HG02571 (cell line): ENCODE data around the gene KIF1A.
"Not testable (repeated sequence)": the region's sequence is repeated elsewhere in the genome, so short reads cannot be mapped to it uniquely, and the experiment has no call there.

ENCODE experiments used
- ATAC-seq: cut with Tn5 transposase; IDR thresholded peaks from one replicate; pipeline ENCODE4 v1.9.1; 2021; ENCODE audit warnings: mild to moderate bottlenecking, moderate library complexity; ENCODE audit not compliant: unreplicated experiment

KIF1A gene

GRCh38 chr2:240689975-240690374 is 130.0 kb downstream of the KIF1A start:
- no peak for ATAC-seq

GRCh38 chr2:240688553-240688919 is 131.5 kb downstream of the KIF1A start:
- no peak for ATAC-seq

DNA sequence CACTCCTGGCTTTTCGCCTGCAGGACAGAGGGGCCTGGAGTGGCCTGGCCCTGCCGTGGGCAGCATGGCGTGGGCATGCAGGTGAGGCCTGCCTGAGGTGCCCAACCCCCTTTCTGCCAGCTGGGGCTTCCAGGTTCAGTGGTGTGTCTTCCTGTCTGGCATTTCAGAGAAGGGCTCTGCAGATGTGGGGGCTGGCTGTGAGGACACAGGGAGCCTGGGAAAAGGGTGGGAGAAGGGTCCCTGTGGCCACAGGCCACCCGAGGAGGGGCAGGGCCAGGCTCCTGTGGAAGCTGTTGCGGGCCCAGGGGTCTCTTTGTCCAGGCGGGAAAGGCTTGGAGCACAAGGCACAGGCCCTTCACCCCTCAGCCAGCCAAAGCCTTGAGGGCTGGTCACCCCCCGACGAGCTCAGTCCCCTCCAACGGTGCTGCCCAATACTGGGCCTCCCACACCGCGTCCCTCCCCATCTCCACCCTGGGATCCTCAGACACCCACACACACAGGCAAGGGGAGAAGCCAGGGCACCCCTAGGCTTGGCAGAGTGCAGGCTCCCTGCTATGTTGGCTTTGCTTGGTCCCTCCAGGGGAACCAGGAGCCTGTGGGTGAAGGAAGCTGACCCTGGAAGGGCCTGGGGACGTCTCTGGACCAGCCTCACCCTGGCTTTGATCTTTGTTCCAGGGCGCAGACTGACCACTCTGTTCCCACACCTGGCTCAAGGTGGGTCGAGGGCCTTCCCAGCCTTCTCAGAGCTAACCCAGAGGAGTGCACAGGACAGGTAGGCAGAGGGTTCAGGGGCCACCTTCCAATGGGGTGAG is 132.1 kb downstream of the KIF1A start:
- no peak for ATAC-seq

GRCh38 chr2:240687045-240687740 is 132.8 kb downstream of the KIF1A start:
- ATAC-seq = no peak

DNA sequence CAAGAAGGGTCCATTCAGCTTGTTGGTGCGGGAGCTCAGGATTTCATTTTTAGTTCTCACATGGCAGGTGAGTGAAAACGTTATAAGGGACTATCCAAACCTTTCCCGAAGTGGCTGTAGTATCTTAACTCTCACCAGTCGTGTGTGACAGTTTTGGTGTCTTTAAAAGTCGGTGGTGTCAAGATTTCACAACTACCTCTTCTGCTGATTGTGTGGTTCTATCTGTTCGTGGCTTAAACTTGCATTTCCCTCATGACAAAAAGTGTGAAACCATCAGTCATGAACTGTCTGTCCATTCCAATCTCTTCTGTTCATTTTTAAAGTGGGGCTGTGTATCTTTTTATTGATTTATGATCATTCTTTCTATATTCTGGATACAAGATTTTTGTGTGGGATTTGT is 133.6 kb downstream of the KIF1A start:
- ATAC-seq = no peak

- no peak for ATAC-seq
Measured at GRCh38 chr2:240685771-240686371, 134.1 kb downstream of the KIF1A start.

- ATAC-seq = not testable (repeated sequence)
Measured at GRCh38 chr2:240683980-240684728, 135.9 kb downstream of the KIF1A start.

GRCh38 chr2:240683329-240683979 is 136.6 kb downstream of the KIF1A start:
- not testable (repeated sequence) for ATAC-seq

DNA sequence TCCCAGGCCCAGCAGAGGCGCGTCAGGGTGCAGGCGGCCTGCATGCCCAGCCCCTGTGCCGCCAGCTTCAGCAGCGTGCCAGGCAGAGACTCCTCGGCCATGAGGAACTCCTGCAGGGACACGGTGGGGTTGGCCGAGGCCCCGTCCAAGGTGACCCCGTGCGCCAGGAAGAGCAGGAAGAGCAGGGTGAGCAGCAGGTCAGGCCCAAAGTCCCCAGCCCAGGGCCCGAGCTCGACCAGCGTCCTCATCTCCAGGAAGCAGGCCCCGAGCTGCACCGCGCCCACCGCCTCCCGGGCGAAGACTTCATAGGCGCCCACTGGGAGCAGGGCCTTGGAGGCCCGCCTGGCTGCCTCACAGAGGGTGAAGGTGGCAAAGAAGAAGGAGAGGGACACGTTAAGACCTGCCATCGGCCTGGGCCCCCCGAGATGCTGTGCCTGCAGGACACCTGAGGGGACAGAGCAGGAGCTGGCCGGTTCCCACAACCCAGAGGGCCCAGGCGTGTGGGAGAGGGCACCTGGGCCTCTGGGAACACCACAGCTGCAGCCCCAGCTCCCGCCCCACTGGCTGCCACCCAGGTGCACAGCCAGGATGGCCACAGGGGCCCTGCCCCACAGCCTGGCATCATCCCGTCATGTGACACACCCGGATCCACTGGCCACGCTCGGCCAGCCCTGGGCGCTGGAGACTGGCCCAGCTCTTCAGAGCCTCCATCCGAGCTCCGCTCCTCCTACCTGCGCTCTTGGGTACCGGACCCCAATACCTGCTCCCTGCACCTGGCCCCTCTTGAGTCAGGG is 137.4 kb downstream of the KIF1A start, which contains the start of gene AQP12B:
Gene AQP12B, minus strand, starts transcription at position 455 of the 794 bp plus-strand sequence. Its CDS starts 48 bp downstream, at position 407.
- not testable (repeated sequence) for ATAC-seq

GRCh38 chr2:240680185-240680584 is 139.8 kb downstream of the KIF1A start:
- ATAC-seq = not testable (repeated sequence)

- not testable (repeated sequence) for ATAC-seq
Measured at GRCh38 chr2:240678909-240679308, 141.1 kb downstream of the KIF1A start.

DNA sequence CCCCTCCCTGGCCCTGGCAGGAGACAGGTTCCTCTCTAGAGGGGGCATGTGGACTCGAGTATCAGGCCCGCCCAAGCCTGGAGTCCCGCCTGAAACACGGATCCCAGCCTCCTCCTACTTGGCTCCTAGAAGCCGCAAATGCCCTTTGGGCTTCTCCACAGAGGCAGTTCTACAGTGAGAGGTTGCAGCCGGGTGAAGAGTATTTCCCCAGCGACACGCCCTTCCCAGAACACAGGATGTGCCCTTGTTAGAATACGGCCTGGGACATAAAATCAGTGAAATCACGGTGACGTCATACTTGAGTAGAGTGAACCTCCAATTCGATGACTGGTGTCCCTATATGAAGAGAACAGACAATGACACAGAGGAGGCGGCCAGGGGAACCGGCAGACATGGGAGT is 142.0 kb downstream of the KIF1A start:
- ATAC-seq = not testable (repeated sequence)

GRCh38 chr2:240675345-240675744 is 144.7 kb downstream of the KIF1A start:
- ATAC-seq = not testable (repeated sequence)

DNA sequence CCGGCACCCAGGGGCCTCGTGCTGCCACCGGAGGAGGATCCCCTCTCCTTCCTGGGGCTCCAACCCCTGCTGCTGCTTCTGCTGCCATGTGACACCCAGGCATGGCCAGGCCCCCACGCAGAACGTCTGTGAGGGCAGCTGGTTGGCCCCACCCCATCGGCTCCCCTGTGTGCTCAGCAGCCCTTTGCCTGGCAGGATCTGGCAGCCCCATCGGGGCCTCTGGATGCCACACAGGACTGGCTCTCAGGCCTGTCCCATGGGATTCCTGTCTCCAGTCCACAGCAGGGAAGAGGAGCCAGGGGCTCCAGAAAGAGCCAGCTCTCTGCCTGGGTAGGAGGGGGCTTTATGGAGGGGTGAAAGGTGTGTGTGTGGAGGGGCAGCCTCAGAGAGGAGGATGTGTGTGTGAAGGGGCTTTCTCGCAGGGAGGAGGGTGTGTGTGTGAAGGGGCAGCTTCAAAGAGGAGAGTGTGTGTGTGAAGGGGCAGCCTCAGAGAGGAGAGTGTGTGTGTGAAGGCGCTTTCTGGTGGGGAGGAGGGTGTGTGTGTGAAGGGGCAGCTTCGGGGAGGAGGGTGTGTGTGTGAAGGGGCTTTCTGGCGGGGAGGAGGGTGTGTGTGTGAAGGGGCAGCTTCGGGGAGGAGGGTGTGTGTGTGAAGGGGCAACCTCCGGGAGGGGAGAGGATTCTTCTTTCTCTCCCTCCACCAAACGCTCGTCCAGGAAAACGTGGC is 145.4 kb downstream of the KIF1A start:
- not testable (repeated sequence) for ATAC-seq

DNA sequence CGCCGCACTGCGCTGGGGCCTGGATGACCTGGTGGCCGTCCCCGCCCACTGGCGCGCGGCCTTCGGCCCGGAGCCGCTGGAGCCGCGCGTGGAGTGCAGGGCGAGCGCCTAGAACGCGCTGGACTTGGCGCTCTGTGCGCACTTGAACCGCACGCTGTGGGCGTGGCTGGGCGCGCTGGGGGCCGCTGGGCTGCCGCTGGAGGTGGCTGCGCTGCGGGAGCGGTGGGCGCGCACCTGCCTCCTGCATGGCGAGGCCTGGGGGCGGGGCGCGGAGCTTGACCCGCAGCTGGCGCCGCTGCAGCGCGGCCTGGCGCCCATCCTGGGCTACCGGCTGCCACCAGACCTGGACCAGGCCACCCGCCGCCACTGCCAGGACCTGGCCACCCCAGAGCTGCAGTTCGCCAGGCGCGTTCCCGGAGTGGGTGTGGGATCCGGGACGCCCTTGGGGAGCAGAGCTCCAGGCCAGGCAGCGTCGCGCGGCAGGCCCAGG is 147.3 kb downstream of the KIF1A start:
- ATAC-seq = no peak

GRCh38 chr2:240672076-240672700 is 147.8 kb downstream of the KIF1A start:
- no peak for ATAC-seq

- no peak for ATAC-seq
Measured at GRCh38 chr2:240670950-240671349, 149.1 kb downstream of the KIF1A start.

DNA sequence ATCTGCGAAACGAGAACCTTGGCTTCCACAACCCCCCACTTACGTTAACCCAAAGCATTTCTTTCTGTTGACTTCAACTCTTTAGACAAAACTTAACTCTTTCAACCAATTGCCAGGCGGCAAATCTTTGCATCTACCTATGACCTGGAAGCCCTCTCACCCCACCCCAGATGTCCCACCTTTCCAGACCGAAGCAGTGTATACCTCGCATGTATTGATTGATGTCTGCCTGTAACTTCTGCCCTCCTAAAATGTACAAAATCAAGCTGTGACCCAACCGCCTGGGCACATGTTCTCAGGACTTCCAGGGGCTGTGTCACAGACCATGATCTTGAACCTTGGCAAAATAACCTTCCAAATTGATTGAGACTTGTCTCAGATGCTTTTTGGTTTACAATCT is 149.6 kb downstream of the KIF1A start:
- ATAC-seq = no peak
